B cell (primary cell): Measurements from ENCODE around the gene NLRP1. TPM values are rescaled to one million over a fixed set of nuclear protein-coding genes. Genes with fewer than 3 reads are reported as not detected.

Experiments
- ATAC-seq: fragments of 200-7000 bp; cut with Tn5 transposase; one replicate; pipeline ENCODE4 v1.10.0; 2021; ENCODE audit warnings: low read depth, mild to moderate bottlenecking, moderate number of reproducible peaks, moderate library complexity
- CTCF ChIA-PET: fragments of 350-600 bp; sonication (Branson Sonifier 250); formaldehyde crosslinking; loops from one replicate; lab custom pipeline; 2021; ENCODE audit warnings: antibody characterized with exemption, inconsistent platforms; lab: Charles Lee
- POLR2A ChIA-PET: fragments of 350-600 bp; sonication (Branson Sonifier 250); formaldehyde crosslinking; loops from one replicate; lab custom pipeline; 2021; ENCODE audit warnings: antibody characterized with exemption; lab: Charles Lee
- DNase-seq: peaks from one replicate; pipeline ENCODE4 v3.0.0; 2013
- H2AFZ ChIP-seq: 2 replicates; pipeline ENCODE4 v1.6.1; 2012; ENCODE audit warnings: mild to moderate bottlenecking, low read depth, low read length; ENCODE audit not compliant: insufficient read depth, poor library complexity, severe bottlenecking
- H3K27ac ChIP-seq, 2 donors: 1 replicate in 1 of 2; 2 replicates in 1 of 2; pipeline ENCODE4 v1.5.1; 2012 to 2013; ENCODE audit warnings: low read length in 2 of 2, mild to moderate bottlenecking in 2 of 2, moderate library complexity in 1 of 2
- H3K27me3 ChIP-seq, 4 experiments: fragments of 200-600 bp in 1 of 4; sonication (generic) in 1 of 4; replicated peaks in 1 of 4; 1 replicate in 2 of 4; 2 replicates in 2 of 4; pipeline versions ENCODE4 v1.6.1 to v1.7.0; 2013 to 2016; ENCODE audit warnings: low read length in 3 of 4, mild to moderate bottlenecking in 2 of 4, mixed read lengths in 1 of 4, moderate library complexity in 1 of 4; ENCODE audit not compliant: insufficient read depth in 4 of 4, control insufficient read depth in 3 of 4; ENCODE audit errors: control extremely low read depth in 1 of 4
- H3K36me3 ChIP-seq, 2 experiments: replicated peaks in 1 of 2; 1 replicate in 1 of 2; 2 replicates in 1 of 2; pipeline versions ENCODE4 v1.6.1 to v1.7.1; 2013; ENCODE audit warnings: low read length in 1 of 2; ENCODE audit not compliant: insufficient read depth in 2 of 2, control insufficient read depth in 1 of 2; ENCODE audit errors: control extremely low read depth in 1 of 2, extremely low read depth in 1 of 2
- H3K4me1 ChIP-seq, 2 donors: fragments of 200-600 bp in 1 of 2; sonication (generic) in 1 of 2; 1 replicate in 1 of 2; 2 replicates in 1 of 2; pipeline versions ENCODE4 v1.5.1 to v1.6.1; 2013 to 2017; ENCODE audit warnings: low read length in 2 of 2; ENCODE audit not compliant: control insufficient read depth in 2 of 2, insufficient read depth in 2 of 2
- H3K4me2 ChIP-seq: replicated peaks from 2 replicates; pipeline ENCODE3; 2012; ENCODE audit warnings: mild to moderate bottlenecking, low read depth, low read length; ENCODE audit not compliant: poor library complexity, severe bottlenecking
- H3K4me3 ChIP-seq, 5 experiments: fragments of 200-600 bp in 1 of 5; sonication (generic) in 1 of 5; 1 replicate in 3 of 5; 2 replicates in 2 of 5; pipeline versions ENCODE4 v1.5.1 to v1.7.0; 2011 to 2016; ENCODE audit warnings: low read length in 4 of 5, mild to moderate bottlenecking in 4 of 5, low read depth in 2 of 5, control low read depth in 1 of 5, moderate library complexity in 1 of 5; ENCODE audit not compliant: insufficient read depth in 1 of 5; ENCODE audit errors: control extremely low read depth in 1 of 5, extremely low read depth in 1 of 5
- H3K79me2 ChIP-seq: fragments of 200-600 bp; sonication (generic); one replicate; pipeline ENCODE4 v1.6.0; 2016; ENCODE audit warnings: low read length; ENCODE audit not compliant: control insufficient read depth, insufficient read depth
- H3K9ac ChIP-seq: fragments of 200-600 bp; sonication (generic); 2 replicates; pipeline ENCODE4 v1.6.1; 2017; ENCODE audit warnings: mild to moderate bottlenecking, low read length, moderate library complexity
- H3K9me3 ChIP-seq, 3 donors: one replicate each; pipeline versions ENCODE4 v1.6.1 to v1.7.1; 2013; ENCODE audit warnings: low read length in 2 of 3; ENCODE audit not compliant: control insufficient read depth in 2 of 3, insufficient read depth in 1 of 3; ENCODE audit errors: control extremely low read depth in 1 of 3
- H4K20me1 ChIP-seq: 2 replicates; pipeline ENCODE4 v1.6.0; 2012; ENCODE audit warnings: mild to moderate bottlenecking, low read length; ENCODE audit not compliant: insufficient read depth, control insufficient read depth, poor library complexity, severe bottlenecking
- H3K27ac Mint-ChIP-seq: one replicate; pipeline ENCODE4 v1.8.0; 2021; ENCODE audit warnings: mixed read lengths
- H3K27me3 Mint-ChIP-seq: one replicate; pipeline ENCODE4 v1.8.0; 2021; ENCODE audit warnings: mixed read lengths
- H3K4me1 Mint-ChIP-seq: one replicate; pipeline ENCODE4 v1.8.0; 2021; ENCODE audit warnings: mixed read lengths
- H3K4me3 Mint-ChIP-seq: one replicate; pipeline ENCODE4 v1.8.0; 2021; ENCODE audit warnings: mixed read lengths
- H3K9me3 Mint-ChIP-seq: one replicate; pipeline ENCODE4 v1.8.0; 2022; ENCODE audit warnings: mixed read lengths; ENCODE audit not compliant: insufficient read depth
- EZH2 ChIP-seq: IDR thresholded peaks from 2 replicates; pipeline ENCODE4 v1.6.1; 2012; ENCODE audit warnings: borderline replicate concordance, low read depth, mild to moderate bottlenecking, moderate library complexity, low read length; ENCODE audit not compliant: insufficient read depth, poor library complexity, severe bottlenecking
- whole genome bisulfite sequencing: methylation state at CpG from one replicate; pipeline ENCODE4 v1.1.5; 2013; ENCODE audit warnings: missing lambda C conversion rate; ENCODE audit not compliant: insufficient coverage; 5-methylcytosine and 5-hydroxymethylcytosine counted together
- intact Hi-C: fragments of 100-400 bp; cut with micrococcal nuclease; formaldehyde crosslinking; loops from one replicate; pipeline ENCODE4 v1.10.0; 2022
- polyA plus RNA-seq: library from polyadenylated mRNA; depleted of rRNA; stranded (reverse); fragments of >200 nt; gene quantifications from 2 replicates; pipeline ENCODE4 v1.2.3, GENCODE V29; 2012
- total RNA-seq, 2 donors: library from RNA; stranded (reverse); fragments of 120-200 nt in 1 of 2; gene quantifications; 1 replicate in 1 of 2; 2 replicates in 1 of 2; pipeline versions ENCODE4 v1.2.3 to v1.2.4, GENCODE V29; 2013 to 2022
- TF ChIP-seq, protein P1 (sequence below): fragments of 200-600 bp; IDR thresholded peaks from one replicate; pipeline ENCODE4 v1.8.0; 2022; ENCODE audit warnings: antibody characterized with exemption, mild to moderate bottlenecking

The NLRP1 gene
- total and polyA plus RNA-seq, 2 donors (not counting 1 experiment from before 2014, with no cell fraction given) = 141 to 189 TPM

DNA sequence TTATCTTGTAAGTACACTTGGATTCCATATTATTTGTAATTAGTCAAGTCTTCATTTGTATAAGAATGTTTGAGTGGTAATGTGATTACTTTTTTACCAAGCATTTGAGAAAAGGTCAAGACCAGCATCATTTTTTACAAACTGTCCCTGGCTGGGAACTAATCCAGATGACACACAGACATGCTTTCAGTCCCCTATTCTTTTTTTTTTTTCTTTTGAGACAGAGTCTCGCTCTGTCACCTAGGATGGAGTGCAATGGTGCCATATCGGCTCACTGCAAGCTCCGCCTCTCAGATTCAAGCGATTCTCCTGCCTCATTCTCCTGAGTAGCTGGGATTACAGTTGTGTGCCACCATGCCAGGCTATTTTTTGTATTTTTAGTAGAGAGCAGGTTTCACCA is 102.9 kb downstream of the NLRP1 start:
- intact Hi-C loops = loop anchor here (10.0 kb wide), 1 partner anchor 1173 kb away; the partner anchor contains the start of genes C17orf100 and MED31
- TF ChIP-seq EZH2 = no peak
- TF ChIP-seq, protein P1, sequence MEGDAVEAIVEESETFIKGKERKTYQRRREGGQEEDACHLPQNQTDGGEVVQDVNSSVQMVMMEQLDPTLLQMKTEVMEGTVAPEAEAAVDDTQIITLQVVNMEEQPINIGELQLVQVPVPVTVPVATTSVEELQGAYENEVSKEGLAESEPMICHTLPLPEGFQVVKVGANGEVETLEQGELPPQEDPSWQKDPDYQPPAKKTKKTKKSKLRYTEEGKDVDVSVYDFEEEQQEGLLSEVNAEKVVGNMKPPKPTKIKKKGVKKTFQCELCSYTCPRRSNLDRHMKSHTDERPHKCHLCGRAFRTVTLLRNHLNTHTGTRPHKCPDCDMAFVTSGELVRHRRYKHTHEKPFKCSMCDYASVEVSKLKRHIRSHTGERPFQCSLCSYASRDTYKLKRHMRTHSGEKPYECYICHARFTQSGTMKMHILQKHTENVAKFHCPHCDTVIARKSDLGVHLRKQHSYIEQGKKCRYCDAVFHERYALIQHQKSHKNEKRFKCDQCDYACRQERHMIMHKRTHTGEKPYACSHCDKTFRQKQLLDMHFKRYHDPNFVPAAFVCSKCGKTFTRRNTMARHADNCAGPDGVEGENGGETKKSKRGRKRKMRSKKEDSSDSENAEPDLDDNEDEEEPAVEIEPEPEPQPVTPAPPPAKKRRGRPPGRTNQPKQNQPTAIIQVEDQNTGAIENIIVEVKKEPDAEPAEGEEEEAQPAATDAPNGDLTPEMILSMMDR = no peak
- Histone ChIP-seq H2AFZ (no peak overlapping the region), H3K4me3 (no peak overlapping the region), H3K4me1 (peaks cover 9 to 15% of the 10 kb centered on the region in 2 donors), H3K36me3 (peaks cover 26 to 79% of the 10 kb centered on the region in 2 experiments), H3K4me2 (no peak overlapping the region), H3K27me3 (no peaks in the 10 kb centered on the region), H4K20me1 (peaks cover 33% of the 10 kb centered on the region), H3K9me3 (peaks cover 0 to 1% (median 0%) of the 10 kb centered on the region in 3 donors), H3K27ac (no peak overlapping the region), H3K9ac (no peak overlapping the region), H3K79me2 (peaks cover 57% of the 10 kb centered on the region)
- H3K4me1 Mint-ChIP-seq = peaks cover 28% of the 10 kb centered on the region
- H3K9me3 Mint-ChIP-seq = no peaks in the 10 kb centered on the region
- CTCF ChIA-PET = no interaction called here
- no peak overlapping the region for H3K27ac Mint-ChIP-seq
- POLR2A ChIA-PET = no interaction called here
- no peak overlapping the region for H3K4me3 Mint-ChIP-seq
- no peaks in the 10 kb centered on the region for H3K27me3 Mint-ChIP-seq
- ATAC-seq (no peak), DNase-seq (no peak)
- WGBS = 100% methylated on average over 4 of the region's 4 CpGs

- Histone ChIP-seq H3K9me3 (peaks cover 0 to 1% (median 0%) of the 10 kb centered on the region in 3 donors), H3K79me2 (peaks cover 57% of the 10 kb centered on the region), H2AFZ (no peak overlapping the region), H4K20me1 (peaks cover 33% of the 10 kb centered on the region), H3K9ac (no peak overlapping the region), H3K4me2 (no peak overlapping the region), H3K4me1 (peaks cover 9 to 15% of the 10 kb centered on the region in 2 donors), H3K27ac (no peak overlapping the region), H3K36me3 (peaks cover 26 to 80% of the 10 kb centered on the region in 2 experiments), H3K27me3 (no peaks in the 10 kb centered on the region), H3K4me3 (no peak overlapping the region)
- intact Hi-C loops = loop anchor here (10.0 kb wide), 1 partner anchor 1174 kb away; the partner anchor contains the start of genes C17orf100 and MED31
- ATAC-seq (no peak), DNase-seq (no peak)
- 80% methylated on average over 1 of the region's 6 CpGs for WGBS
- Mint-ChIP-seq H3K9me3 (no peaks in the 10 kb centered on the region), H3K4me3 (no peak overlapping the region), H3K27ac (no peak overlapping the region), H3K4me1 (peaks cover 28% of the 10 kb centered on the region), H3K27me3 (no peaks in the 10 kb centered on the region)
- POLR2A ChIA-PET = no interaction called here
- TF ChIP-seq, protein P1 = no peak
- CTCF ChIA-PET = no interaction called here
Measured at GRCh38 chr17:5480962-5481361, 103.3 kb downstream of the NLRP1 start.
